ENCODE data around the gene SLC1A7.
A peak's percentile ranks its signal among the peaks of the same experiment; 100 is the strongest.

The SLC1A7 gene

GRCh38 chr1:53063744-53064515, 78.5 kb downstream of the SLC1A7 start:
- H3K4me3 ChIP-seq (ENCODE audit: low read depth, low read length), result no peak overlapping the region

GRCh38 chr1:53062708-53063591, 79.5 kb downstream of the SLC1A7 start:
- H3K4me3 ChIP-seq (ENCODE audit: low read depth, low read length), result peak overlapping the region; percentile 35

GRCh38 chr1:53061859-53062707, 80.4 kb downstream of the SLC1A7 start, which contains the start of gene PODN:
TSS of gene PODN (plus strand) at chr1:53062213. CDS start at chr1:53069856, 7,643 bp downstream.
- peak within 1 kb of the TSS; percentile 35 for H3K4me3 ChIP-seq (ENCODE audit: low read depth, low read length)

- no peak overlapping the region for H3K4me3 ChIP-seq (ENCODE audit: low read depth, low read length)
Measured at GRCh38 chr1:53061123-53061858, 81.1 kb downstream of the SLC1A7 start.

GRCh38 chr1:53060579-53060978, 81.9 kb downstream of the SLC1A7 start:
- H3K4me3 ChIP-seq (ENCODE audit: low read depth, low read length), result no peak overlapping the region

- no peak overlapping the region for H3K4me3 ChIP-seq (ENCODE audit: low read depth, low read length)
Measured at GRCh38 chr1:53057127-53057526, 85.3 kb downstream of the SLC1A7 start.

GRCh38 chr1:53051676-53052075, 90.8 kb downstream of the SLC1A7 start:
- H3K4me3 ChIP-seq (ENCODE audit: low read depth, low read length), result no peak overlapping the region

GRCh38 chr1:53050310-53050709, 92.1 kb downstream of the SLC1A7 start:
- no peak overlapping the region for H3K4me3 ChIP-seq (ENCODE audit: low read depth, low read length)

- no peak overlapping the region for H3K4me3 ChIP-seq (ENCODE audit: low read depth, low read length)
Measured at GRCh38 chr1:53049574-53049967, 92.9 kb downstream of the SLC1A7 start.

GRCh38 chr1:53048960-53049573, 93.4 kb downstream of the SLC1A7 start:
- H3K4me3 ChIP-seq (ENCODE audit: low read depth, low read length), result no peak overlapping the region

GRCh38 chr1:53047737-53048736, 94.4 kb downstream of the SLC1A7 start:
- H3K4me3 ChIP-seq (ENCODE audit: low read depth, low read length), result no peak overlapping the region

GRCh38 chr1:53046930-53047329, 95.5 kb downstream of the SLC1A7 start:
- H3K4me3 ChIP-seq (ENCODE audit: low read depth, low read length), result no peak overlapping the region

GRCh38 chr1:53044926-53045325, 97.5 kb downstream of the SLC1A7 start:
- H3K4me3 ChIP-seq (ENCODE audit: low read depth, low read length), result no peak overlapping the region

- H3K4me3 ChIP-seq (ENCODE audit: low read depth, low read length), result no peak overlapping the region
Measured at GRCh38 chr1:53043271-53043670, 99.2 kb downstream of the SLC1A7 start.

- no peak overlapping the region for H3K4me3 ChIP-seq (ENCODE audit: low read depth, low read length)
Measured at GRCh38 chr1:53038566-53038965, 103.9 kb downstream of the SLC1A7 start.
